Measurements from ENCODE around the gene ALDOB.

ALDOB gene

DNA sequence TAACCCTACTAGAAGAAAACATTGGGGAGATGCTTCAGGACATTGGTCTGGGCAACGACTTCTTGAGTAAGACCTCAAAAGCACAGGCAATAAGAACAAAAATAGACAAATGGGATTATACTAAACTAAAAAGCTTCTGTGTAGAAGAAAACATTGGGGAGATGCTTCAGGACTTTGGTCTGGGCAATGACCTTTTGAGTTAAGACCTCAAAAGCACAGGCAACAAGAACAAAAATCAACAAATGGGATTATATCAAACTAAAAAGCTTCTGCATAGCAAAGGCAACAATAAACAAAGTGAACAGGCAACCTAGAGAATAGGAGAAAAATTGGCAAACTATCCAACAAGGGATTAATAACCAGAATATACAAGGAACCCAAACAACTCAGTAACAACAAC, 40.9 kb downstream of the ALDOB start:
- no peak for TF ChIP-seq EGR1 (IDR thresholded peaks at IDR 0.05)
- TF ChIP-seq YY1 (IDR thresholded peaks at IDR 0.05; ENCODE audit: low read depth), result no peak
- no peak for TF ChIP-seq RAD21 (IDR thresholded peaks at IDR 0.05; ENCODE audit: low read depth)
- TF ChIP-seq FOXM1 (IDR thresholded peaks at IDR 0.05; ENCODE audit: borderline replicate concordance, low read depth), result no peak
- TF ChIP-seq, protein P1, sequence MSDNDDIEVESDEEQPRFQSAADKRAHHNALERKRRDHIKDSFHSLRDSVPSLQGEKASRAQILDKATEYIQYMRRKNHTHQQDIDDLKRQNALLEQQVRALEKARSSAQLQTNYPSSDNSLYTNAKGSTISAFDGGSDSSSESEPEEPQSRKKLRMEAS (IDR thresholded peaks at IDR 0.05), result no peak
- no peak for TF ChIP-seq CREB1 (IDR thresholded peaks at IDR 0.05; ENCODE audit: low read depth)
- TF ChIP-seq TCF12 (IDR thresholded peaks at IDR 0.05; ENCODE audit: low read depth), result no peak
- no peak for TF ChIP-seq TAF1 (IDR thresholded peaks at IDR 0.05; ENCODE audit: low read depth)
- no peak for TF ChIP-seq EP300 (IDR thresholded peaks at IDR 0.05; ENCODE audit: borderline replicate concordance)
- no peak for TF ChIP-seq TEAD4 (IDR thresholded peaks at IDR 0.05)
- no peak for TF ChIP-seq ZBTB7A (IDR thresholded peaks at IDR 0.05; ENCODE audit: low read depth)
- TF ChIP-seq, protein P2, sequence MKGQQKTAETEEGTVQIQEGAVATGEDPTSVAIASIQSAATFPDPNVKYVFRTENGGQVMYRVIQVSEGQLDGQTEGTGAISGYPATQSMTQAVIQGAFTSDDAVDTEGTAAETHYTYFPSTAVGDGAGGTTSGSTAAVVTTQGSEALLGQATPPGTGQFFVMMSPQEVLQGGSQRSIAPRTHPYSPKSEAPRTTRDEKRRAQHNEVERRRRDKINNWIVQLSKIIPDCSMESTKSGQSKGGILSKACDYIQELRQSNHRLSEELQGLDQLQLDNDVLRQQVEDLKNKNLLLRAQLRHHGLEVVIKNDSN (IDR thresholded peaks at IDR 0.05), result no peak
- TF ChIP-seq CEBPB (IDR thresholded peaks at IDR 0.05), result no peak
- TF ChIP-seq NFIC (IDR thresholded peaks at IDR 0.05), result no peak
- TF ChIP-seq, protein P3, sequence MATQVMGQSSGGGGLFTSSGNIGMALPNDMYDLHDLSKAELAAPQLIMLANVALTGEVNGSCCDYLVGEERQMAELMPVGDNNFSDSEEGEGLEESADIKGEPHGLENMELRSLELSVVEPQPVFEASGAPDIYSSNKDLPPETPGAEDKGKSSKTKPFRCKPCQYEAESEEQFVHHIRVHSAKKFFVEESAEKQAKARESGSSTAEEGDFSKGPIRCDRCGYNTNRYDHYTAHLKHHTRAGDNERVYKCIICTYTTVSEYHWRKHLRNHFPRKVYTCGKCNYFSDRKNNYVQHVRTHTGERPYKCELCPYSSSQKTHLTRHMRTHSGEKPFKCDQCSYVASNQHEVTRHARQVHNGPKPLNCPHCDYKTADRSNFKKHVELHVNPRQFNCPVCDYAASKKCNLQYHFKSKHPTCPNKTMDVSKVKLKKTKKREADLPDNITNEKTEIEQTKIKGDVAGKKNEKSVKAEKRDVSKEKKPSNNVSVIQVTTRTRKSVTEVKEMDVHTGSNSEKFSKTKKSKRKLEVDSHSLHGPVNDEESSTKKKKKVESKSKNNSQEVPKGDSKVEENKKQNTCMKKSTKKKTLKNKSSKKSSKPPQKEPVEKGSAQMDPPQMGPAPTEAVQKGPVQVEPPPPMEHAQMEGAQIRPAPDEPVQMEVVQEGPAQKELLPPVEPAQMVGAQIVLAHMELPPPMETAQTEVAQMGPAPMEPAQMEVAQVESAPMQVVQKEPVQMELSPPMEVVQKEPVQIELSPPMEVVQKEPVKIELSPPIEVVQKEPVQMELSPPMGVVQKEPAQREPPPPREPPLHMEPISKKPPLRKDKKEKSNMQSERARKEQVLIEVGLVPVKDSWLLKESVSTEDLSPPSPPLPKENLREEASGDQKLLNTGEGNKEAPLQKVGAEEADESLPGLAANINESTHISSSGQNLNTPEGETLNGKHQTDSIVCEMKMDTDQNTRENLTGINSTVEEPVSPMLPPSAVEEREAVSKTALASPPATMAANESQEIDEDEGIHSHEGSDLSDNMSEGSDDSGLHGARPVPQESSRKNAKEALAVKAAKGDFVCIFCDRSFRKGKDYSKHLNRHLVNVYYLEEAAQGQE (IDR thresholded peaks at IDR 0.05; ENCODE audit: low read depth), result no peak

DNA sequence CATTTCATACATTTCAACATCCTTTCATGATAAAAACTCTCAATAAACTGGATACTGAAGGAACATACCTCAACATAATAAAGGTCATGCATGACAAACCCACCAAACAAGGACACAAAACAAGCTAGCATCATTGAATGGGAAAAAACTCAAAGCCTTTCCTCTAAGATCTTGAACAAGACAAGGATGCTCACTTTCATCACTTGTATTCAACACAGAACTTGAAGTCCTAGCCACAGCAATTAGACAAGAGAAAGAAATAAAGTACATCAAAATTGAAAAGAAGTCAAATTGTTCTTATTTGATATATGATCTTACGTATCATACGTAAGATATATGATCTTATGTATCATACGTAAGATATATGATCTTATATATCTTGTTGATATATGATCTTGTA, 42.4 kb downstream of the ALDOB start:
- TF ChIP-seq, protein P3 (IDR thresholded peaks at IDR 0.05; ENCODE audit: low read depth), result no peak
- TF ChIP-seq YY1 (IDR thresholded peaks at IDR 0.05; ENCODE audit: low read depth) (no peak), EP300 (IDR thresholded peaks at IDR 0.05; ENCODE audit: borderline replicate concordance) (no peak)

DNA sequence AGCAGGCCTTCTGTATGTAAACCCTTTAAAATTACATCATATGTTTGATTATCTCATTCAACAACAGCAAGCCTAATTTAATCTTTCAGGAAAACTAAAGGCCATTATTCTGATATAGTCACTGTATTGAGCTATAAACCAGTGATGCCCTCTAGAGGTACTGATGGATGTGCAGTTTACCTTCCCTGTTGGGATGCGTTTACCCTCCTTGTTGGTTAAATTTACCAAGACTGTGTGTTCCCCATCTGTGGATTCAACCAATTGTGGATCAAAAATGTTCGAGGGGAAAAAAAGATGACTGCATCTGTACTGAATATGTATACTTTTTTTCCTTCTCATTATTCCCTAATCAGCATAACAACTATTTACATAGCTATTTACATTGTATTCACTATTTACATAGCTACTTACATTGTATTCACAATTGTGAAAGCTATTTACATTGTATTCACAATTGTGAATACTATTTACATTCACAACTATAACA, 47.0 kb downstream of the ALDOB start:
- TF ChIP-seq CEBPB (IDR thresholded peaks at IDR 0.05), result no peak
- TF ChIP-seq, protein P3 (IDR thresholded peaks at IDR 0.05; ENCODE audit: low read depth), result no peak
- TF ChIP-seq TCF12 (IDR thresholded peaks at IDR 0.05; ENCODE audit: low read depth), result no peak
- TF ChIP-seq TAF1 (IDR thresholded peaks at IDR 0.05; ENCODE audit: low read depth), result no peak
- no peak for TF ChIP-seq ZBTB7A (IDR thresholded peaks at IDR 0.05; ENCODE audit: low read depth)
- no peak for TF ChIP-seq CREB1 (IDR thresholded peaks at IDR 0.05; ENCODE audit: low read depth)
- TF ChIP-seq FOXM1 (IDR thresholded peaks at IDR 0.05; ENCODE audit: borderline replicate concordance, low read depth), result no peak
- TF ChIP-seq, protein P2 (IDR thresholded peaks at IDR 0.05), result no peak
- no peak for TF ChIP-seq YY1 (IDR thresholded peaks at IDR 0.05; ENCODE audit: low read depth)
- TF ChIP-seq EGR1 (IDR thresholded peaks at IDR 0.05), result no peak
- no peak for TF ChIP-seq TEAD4 (IDR thresholded peaks at IDR 0.05)

DNA sequence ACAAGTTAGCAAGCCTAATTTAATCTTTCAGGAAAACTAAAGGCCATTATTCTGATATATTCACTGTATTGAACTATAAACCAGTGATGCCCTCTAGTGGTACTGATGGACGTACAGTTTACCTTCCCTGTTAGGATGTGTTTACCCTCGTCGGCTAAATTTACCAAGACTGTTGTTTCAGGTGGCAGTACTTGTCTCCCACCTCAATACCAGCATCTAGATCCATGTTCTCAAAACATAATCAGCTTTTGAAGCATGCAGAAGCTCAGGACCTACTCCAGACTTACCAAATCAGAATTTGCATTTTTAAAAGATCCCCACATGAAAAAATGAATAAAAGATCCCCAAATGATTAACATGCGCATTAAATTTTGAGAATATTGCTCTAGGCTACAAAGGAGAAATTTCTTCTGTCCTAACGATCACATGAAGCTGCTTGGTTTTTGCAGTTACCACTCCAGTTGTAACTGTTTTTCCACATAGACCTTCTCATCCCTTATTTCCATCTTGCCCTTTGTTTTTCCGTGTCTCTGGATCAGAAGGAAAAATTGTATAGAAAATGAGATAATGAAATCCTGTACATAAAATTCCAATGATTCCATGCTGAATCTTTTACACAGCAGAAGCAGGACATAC, 47.6 kb downstream of the ALDOB start:
- TF ChIP-seq TAF1 (IDR thresholded peaks at IDR 0.05; ENCODE audit: low read depth) (no peak), ZBTB7A (IDR thresholded peaks at IDR 0.05; ENCODE audit: low read depth) (no peak), RAD21 (IDR thresholded peaks at IDR 0.05; ENCODE audit: low read depth) (peak; percentile 32), TCF12 (IDR thresholded peaks at IDR 0.05; ENCODE audit: low read depth) (no peak)

Measured in Ishikawa (cell line).